Measurements from ENCODE around the gene CCDC112.
A peak's percentile ranks its signal among the peaks of the same experiment; 100 is the strongest.

The CCDC112 gene

GRCh38 chr5:115246361-115246991 is 50.0 kb downstream of the CCDC112 start:
- H3K4me3 Mint-ChIP-seq, result no peak overlapping the region
- H3K9me3 Mint-ChIP-seq, result no peaks in the 10 kb centered on the region
- TF ChIP-seq, protein P1, sequence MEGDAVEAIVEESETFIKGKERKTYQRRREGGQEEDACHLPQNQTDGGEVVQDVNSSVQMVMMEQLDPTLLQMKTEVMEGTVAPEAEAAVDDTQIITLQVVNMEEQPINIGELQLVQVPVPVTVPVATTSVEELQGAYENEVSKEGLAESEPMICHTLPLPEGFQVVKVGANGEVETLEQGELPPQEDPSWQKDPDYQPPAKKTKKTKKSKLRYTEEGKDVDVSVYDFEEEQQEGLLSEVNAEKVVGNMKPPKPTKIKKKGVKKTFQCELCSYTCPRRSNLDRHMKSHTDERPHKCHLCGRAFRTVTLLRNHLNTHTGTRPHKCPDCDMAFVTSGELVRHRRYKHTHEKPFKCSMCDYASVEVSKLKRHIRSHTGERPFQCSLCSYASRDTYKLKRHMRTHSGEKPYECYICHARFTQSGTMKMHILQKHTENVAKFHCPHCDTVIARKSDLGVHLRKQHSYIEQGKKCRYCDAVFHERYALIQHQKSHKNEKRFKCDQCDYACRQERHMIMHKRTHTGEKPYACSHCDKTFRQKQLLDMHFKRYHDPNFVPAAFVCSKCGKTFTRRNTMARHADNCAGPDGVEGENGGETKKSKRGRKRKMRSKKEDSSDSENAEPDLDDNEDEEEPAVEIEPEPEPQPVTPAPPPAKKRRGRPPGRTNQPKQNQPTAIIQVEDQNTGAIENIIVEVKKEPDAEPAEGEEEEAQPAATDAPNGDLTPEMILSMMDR (IDR thresholded peaks at IDR 0.05; ENCODE audit: unreplicated experiment in 3 of 3), result peak; percentile 72 to 75 (median 73)
- no peaks in the 10 kb centered on the region for H3K27me3 Mint-ChIP-seq (ENCODE audit: low read depth)
- no peaks in the 10 kb centered on the region for H3K36me3 Mint-ChIP-seq (ENCODE audit: low read depth)
- no peak overlapping the region for H3K27ac Mint-ChIP-seq
- H3K4me1 Mint-ChIP-seq, result no peaks in the 10 kb centered on the region

DNA sequence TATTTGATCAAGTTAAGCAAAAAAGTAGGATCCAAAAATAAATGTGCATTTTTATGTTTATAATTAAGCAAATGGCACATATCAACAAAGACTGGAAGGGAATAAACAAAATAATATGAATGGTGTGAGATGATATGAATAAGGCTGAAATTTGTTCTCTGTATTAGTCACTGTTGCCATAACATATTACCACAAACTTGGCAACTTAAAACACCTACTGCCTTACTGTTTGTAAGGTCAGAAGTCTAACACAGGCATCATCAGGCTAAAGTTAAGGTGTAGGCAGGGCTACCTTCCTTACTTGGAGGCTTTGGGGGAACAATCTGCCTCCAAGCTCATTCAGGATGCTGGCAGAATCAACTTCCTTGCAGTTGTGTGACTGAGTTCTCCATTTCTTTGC is 53.0 kb downstream of the CCDC112 start:
- H3K9me3 Mint-ChIP-seq, result no peaks in the 10 kb centered on the region
- no peaks in the 10 kb centered on the region for H3K4me1 Mint-ChIP-seq
- H3K27me3 Mint-ChIP-seq (ENCODE audit: low read depth), result no peaks in the 10 kb centered on the region
- no peak overlapping the region for H3K27ac Mint-ChIP-seq
- peaks cover 13% of the 10 kb centered on the region for H3K36me3 Mint-ChIP-seq (ENCODE audit: low read depth)
- H3K4me3 Mint-ChIP-seq, result no peak overlapping the region
- TF ChIP-seq, protein P1 (IDR thresholded peaks at IDR 0.05; ENCODE audit: unreplicated experiment in 3 of 3), result no peak

- Mint-ChIP-seq H3K9me3 (no peaks in the 10 kb centered on the region), H3K27me3 (ENCODE audit: low read depth) (no peaks in the 10 kb centered on the region), H3K36me3 (ENCODE audit: low read depth) (peaks cover 13% of the 10 kb centered on the region), H3K27ac (no peak overlapping the region), H3K4me1 (no peaks in the 10 kb centered on the region), H3K4me3 (no peak overlapping the region)
- TF ChIP-seq, protein P1 (IDR thresholded peaks at IDR 0.05; ENCODE audit: unreplicated experiment in 3 of 3), result no peak
These were observed 54.4 kb downstream of the CCDC112 start for GRCh38 chr5:115241881-115242642.

DNA sequence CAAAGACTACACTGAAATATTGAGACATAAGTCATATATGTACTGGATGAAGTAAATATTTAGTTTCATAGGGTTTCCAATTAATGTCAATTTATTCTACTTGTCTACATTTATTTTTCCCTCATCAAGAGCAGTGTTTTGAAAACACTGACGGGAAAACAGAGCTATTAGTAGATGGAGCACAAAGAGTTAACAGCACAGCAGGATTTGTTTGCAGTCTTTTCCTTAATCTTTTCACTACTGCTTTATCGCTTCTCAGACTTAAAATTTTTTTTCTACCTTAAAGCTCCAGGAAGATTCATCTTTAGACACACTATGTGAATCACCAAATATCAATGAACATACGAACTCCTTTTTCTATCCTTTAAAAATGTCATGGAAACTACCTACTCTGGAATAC is 59.4 kb downstream of the CCDC112 start:
- H3K27ac Mint-ChIP-seq, result no peak overlapping the region
- H3K27me3 Mint-ChIP-seq (ENCODE audit: low read depth), result no peaks in the 10 kb centered on the region
- peaks cover 26% of the 10 kb centered on the region for H3K36me3 Mint-ChIP-seq (ENCODE audit: low read depth)
- H3K4me3 Mint-ChIP-seq, result no peak overlapping the region
- no peaks in the 10 kb centered on the region for H3K9me3 Mint-ChIP-seq
- TF ChIP-seq, protein P1 (IDR thresholded peaks at IDR 0.05; ENCODE audit: unreplicated experiment in 3 of 3), result no peak
- no peaks in the 10 kb centered on the region for H3K4me1 Mint-ChIP-seq

- no peak overlapping the region for H3K27ac Mint-ChIP-seq
- no peak overlapping the region for H3K4me3 Mint-ChIP-seq
- H3K27me3 Mint-ChIP-seq (ENCODE audit: low read depth), result no peaks in the 10 kb centered on the region
- H3K4me1 Mint-ChIP-seq, result no peaks in the 10 kb centered on the region
- H3K9me3 Mint-ChIP-seq, result no peaks in the 10 kb centered on the region
- peaks cover 29% of the 10 kb centered on the region for H3K36me3 Mint-ChIP-seq (ENCODE audit: low read depth)
- TF ChIP-seq, protein P1 (IDR thresholded peaks at IDR 0.05; ENCODE audit: unreplicated experiment in 3 of 3), result no peak
These were observed 59.9 kb downstream of the CCDC112 start for GRCh38 chr5:115236599-115236998.

DNA sequence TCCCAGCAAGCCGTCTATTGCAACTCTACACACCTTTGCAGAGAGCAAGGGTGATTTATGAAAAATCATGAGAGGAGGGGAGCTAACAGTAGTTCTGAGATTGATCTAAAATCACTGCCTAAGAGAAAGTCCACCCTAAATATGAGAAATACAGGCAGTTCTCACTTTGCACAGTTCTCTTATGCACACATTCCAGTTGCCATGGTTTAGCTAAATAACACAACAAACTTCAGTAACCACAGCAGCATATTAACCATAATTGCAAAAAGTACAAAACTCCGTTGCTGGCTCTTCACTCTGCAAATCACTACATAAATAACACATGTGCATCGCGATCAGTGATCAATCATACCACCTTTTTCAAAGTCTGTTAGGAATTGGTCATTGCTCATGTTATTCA is 64.9 kb downstream of the CCDC112 start:
- Mint-ChIP-seq H3K27ac (no peak overlapping the region), H3K4me1 (no peaks in the 10 kb centered on the region), H3K27me3 (ENCODE audit: low read depth) (no peaks in the 10 kb centered on the region), H3K36me3 (ENCODE audit: low read depth) (peaks cover 46% of the 10 kb centered on the region), H3K4me3 (no peak overlapping the region), H3K9me3 (no peaks in the 10 kb centered on the region)
- TF ChIP-seq, protein P1 (IDR thresholded peaks at IDR 0.05; ENCODE audit: unreplicated experiment in 3 of 3), result no peak

Measured in nephron (organoid).